ENCODE results near the gene HLA-DPB1. TPM values are rescaled to one million over a fixed set of nuclear protein-coding genes. Genes with fewer than 3 reads are reported as not detected.

The HLA-DPB1 gene
- total RNA-seq, 1 donor from 2014 or later = 51.7 TPM

GRCh38 chr6:33070909-33071308, 4.9 kb upstream of the HLA-DPB1 start:
- intact Hi-C loops (cut with micrococcal nuclease) = loop anchor here (10.0 kb wide), 1 partner anchor 176 kb away; no protein-coding TSS in a partner anchor

GRCh38 chr6:33071569-33071968, 4.2 kb upstream of the HLA-DPB1 start:
- intact Hi-C loops (cut with micrococcal nuclease) = loop anchor here (10.0 kb wide), 1 partner anchor 177 kb away; no protein-coding TSS in a partner anchor

GRCh38 chr6:33072508-33073100, 3.2 kb upstream of the HLA-DPB1 start:
- intact Hi-C loops (cut with micrococcal nuclease) = loop anchor here (10.0 kb wide), 1 partner anchor 178 kb away; no protein-coding TSS in a partner anchor

GRCh38 chr6:33073431-33073871, 2.3 kb upstream of the HLA-DPB1 start, which contains the start of gene HLA-DPA1:
HLA-DPA1 (minus strand) TSS chr6:33073649.
- intact Hi-C loops (cut with micrococcal nuclease) = loop anchor here (10.0 kb wide), 1 partner anchor 179 kb away; no protein-coding TSS in a partner anchor

- intact Hi-C loops (cut with micrococcal nuclease) = loop anchor here (10.0 kb wide), 1 partner anchor 180 kb away; no protein-coding TSS in a partner anchor
Measured at GRCh38 chr6:33075208-33075567, 602 bp upstream of the HLA-DPB1 start.

GRCh38 chr6:33076406-33076934, 680 bp downstream of the HLA-DPB1 start:
- intact Hi-C loops (cut with micrococcal nuclease) = loop anchor here (10.0 kb wide), 1 partner anchor 182 kb away; no protein-coding TSS in a partner anchor

- intact Hi-C loops (cut with micrococcal nuclease) = loop anchor here (10.0 kb wide), 1 partner anchor 183 kb away; no protein-coding TSS in a partner anchor
Measured at GRCh38 chr6:33077908-33078307, 2.1 kb downstream of the HLA-DPB1 start.

- intact Hi-C loops (cut with micrococcal nuclease) = loop anchor here (10.0 kb wide), 1 partner anchor 184 kb away; no protein-coding TSS in a partner anchor
Measured at GRCh38 chr6:33078442-33078841, 2.7 kb downstream of the HLA-DPB1 start.

GRCh38 chr6:33078919-33079521, 3.2 kb downstream of the HLA-DPB1 start:
- intact Hi-C loops (cut with micrococcal nuclease) = loop anchor here (10.0 kb wide), 1 partner anchor 184 kb away; no protein-coding TSS in a partner anchor

GRCh38 chr6:33079580-33079979, 3.8 kb downstream of the HLA-DPB1 start:
- intact Hi-C loops (cut with micrococcal nuclease) = loop anchor here (10.0 kb wide), 1 partner anchor 185 kb away; no protein-coding TSS in a partner anchor

- intact Hi-C loops (cut with micrococcal nuclease) = no loop called here
Measured at GRCh38 chr6:33080127-33081089, 4.6 kb downstream of the HLA-DPB1 start.

- intact Hi-C loops (cut with micrococcal nuclease) = no loop called here
Measured at GRCh38 chr6:33081098-33081824, 5.5 kb downstream of the HLA-DPB1 start.

- intact Hi-C loops (cut with micrococcal nuclease) = loop anchor here (1.0 kb wide), 1 partner anchor 68 kb away; no protein-coding TSS in a partner anchor
Measured at GRCh38 chr6:33082702-33083101, 6.9 kb downstream of the HLA-DPB1 start.

- intact Hi-C loops (cut with micrococcal nuclease) = no loop called here
Measured at GRCh38 chr6:33085627-33086026, 9.8 kb downstream of the HLA-DPB1 start.

- intact Hi-C loops (cut with micrococcal nuclease) = no loop called here
Measured at GRCh38 chr6:33088258-33088930, 12.6 kb downstream of the HLA-DPB1 start.

GRCh38 chr6:33088931-33089620, 13.3 kb downstream of the HLA-DPB1 start:
- intact Hi-C loops (cut with micrococcal nuclease) = no loop called here

- intact Hi-C loops (cut with micrococcal nuclease) = no loop called here
Measured at GRCh38 chr6:33091957-33092356, 16.2 kb downstream of the HLA-DPB1 start.

GRCh38 chr6:33092385-33092784, 16.6 kb downstream of the HLA-DPB1 start:
- intact Hi-C loops (cut with micrococcal nuclease) = no loop called here

- intact Hi-C loops (cut with micrococcal nuclease) = no loop called here
Measured at GRCh38 chr6:33093855-33094254, 18.1 kb downstream of the HLA-DPB1 start.
